Trophoblast cell (in vitro differentiated cells and primary cell): Measurements from ENCODE around the gene TNS3.

Source experiments
- DNase-seq, 2 donors: peaks; one replicate each; pipeline ENCODE4 v3.0.0-alpha.2; 2016
- H2AFZ ChIP-seq: 2 replicates; pipeline ENCODE4 v1.6.1; 2013; ENCODE audit warnings: low read length, moderate library complexity, mild to moderate bottlenecking; ENCODE audit not compliant: insufficient read depth, poor library complexity
- H2AK5ac ChIP-seq: 2 replicates; pipeline ENCODE4 v1.6.1; 2013; ENCODE audit warnings: mild to moderate bottlenecking, low read length
- H2BK120ac ChIP-seq: 2 replicates; pipeline ENCODE4 v1.6.1; 2013; ENCODE audit warnings: low read length, mild to moderate bottlenecking, moderate library complexity; ENCODE audit not compliant: insufficient read depth, poor library complexity
- H2BK12ac ChIP-seq: 2 replicates; pipeline ENCODE4 v1.6.1; 2013; ENCODE audit warnings: mild to moderate bottlenecking, low read length, moderate library complexity
- H2BK5ac ChIP-seq: 2 replicates; pipeline ENCODE4 v1.6.1; 2013; ENCODE audit warnings: low read length, low read depth, moderate library complexity, mild to moderate bottlenecking; ENCODE audit not compliant: poor library complexity
- H3K14ac ChIP-seq: 2 replicates; pipeline ENCODE4 v1.6.1; 2013; ENCODE audit warnings: mild to moderate bottlenecking, low read length
- H3K18ac ChIP-seq: 2 replicates; pipeline ENCODE4 v1.6.1; 2013; ENCODE audit warnings: mild to moderate bottlenecking, low read length
- H3K23ac ChIP-seq: 2 replicates; pipeline ENCODE4 v1.6.1; 2013; ENCODE audit warnings: low read length
- H3K27ac ChIP-seq: 2 replicates; pipeline ENCODE4 v1.5.1; 2013; ENCODE audit warnings: low read depth, mild to moderate bottlenecking, inconsistent platforms, low read length, moderate library complexity
- H3K27me3 ChIP-seq: 2 replicates; pipeline ENCODE4 v1.6.1; 2013; ENCODE audit warnings: inconsistent platforms, mild to moderate bottlenecking, low read length, moderate library complexity; ENCODE audit not compliant: insufficient read depth
- H3K36me3 ChIP-seq, 2 experiments: 1 replicate in 1 of 2; 2 replicates in 1 of 2; pipeline ENCODE4 v1.6.1; 2013; ENCODE audit warnings: low read length in 2 of 2, mild to moderate bottlenecking in 2 of 2, moderate library complexity in 1 of 2; ENCODE audit not compliant: insufficient read depth in 2 of 2, control insufficient read depth in 1 of 2
- H3K4ac ChIP-seq: 2 replicates; pipeline ENCODE4 v1.6.1; 2013; ENCODE audit warnings: low read depth, mild to moderate bottlenecking, low read length, moderate library complexity
- H3K4me1 ChIP-seq, 2 experiments: 1 replicate in 1 of 2; 2 replicates in 1 of 2; pipeline ENCODE4 v1.6.1; 2013; ENCODE audit warnings: low read length in 2 of 2, mild to moderate bottlenecking in 2 of 2, moderate library complexity in 1 of 2; ENCODE audit not compliant: insufficient read depth in 2 of 2, control insufficient read depth in 1 of 2
- H3K4me2 ChIP-seq: 2 replicates; pipeline ENCODE4 v1.6.1; 2013; ENCODE audit warnings: inconsistent platforms, mild to moderate bottlenecking, low read length, moderate library complexity
- H3K4me3 ChIP-seq: 2 replicates; pipeline ENCODE4 v1.5.1; 2013; ENCODE audit warnings: mild to moderate bottlenecking, low read depth, low read length, inconsistent platforms
- H3K79me1 ChIP-seq: one replicate; pipeline ENCODE4 v1.6.1; 2013; ENCODE audit warnings: low read length
- H3K79me2 ChIP-seq: 2 replicates; pipeline ENCODE4 v1.6.1; 2013; ENCODE audit warnings: low read length, mild to moderate bottlenecking; ENCODE audit not compliant: control insufficient read depth, insufficient read depth, poor library complexity
- H3K9ac ChIP-seq: 2 replicates; pipeline ENCODE4 v1.6.1; 2013; ENCODE audit warnings: mild to moderate bottlenecking, low read length
- H3K9me3 ChIP-seq: 2 replicates; pipeline ENCODE4 v1.6.1; 2013; ENCODE audit warnings: low read depth, mild to moderate bottlenecking, control low read depth, inconsistent platforms, low read length; ENCODE audit not compliant: insufficient read depth
- H4K12ac ChIP-seq: 2 replicates; pipeline ENCODE4 v1.6.1; 2013; ENCODE audit warnings: low read depth, mild to moderate bottlenecking, low read length, moderate library complexity
- H4K8ac ChIP-seq: 2 replicates; pipeline ENCODE4 v1.6.1; 2013; ENCODE audit warnings: low read depth, mild to moderate bottlenecking, low read length, moderate library complexity
- H4K91ac ChIP-seq: one replicate; pipeline ENCODE4 v1.6.1; 2013; ENCODE audit warnings: low read depth, mild to moderate bottlenecking, low read length, moderate library complexity
- WGBS: extraction: QIAGEN DNeasy Blood & Tissue Kit; methylation state at CpG from one replicate; pipeline ENCODE4 v1.1.7; 2013; ENCODE audit warnings: missing lambda C conversion rate; ENCODE audit not compliant: insufficient read length, insufficient coverage; ENCODE audit errors: extremely low coverage; 5-methylcytosine and 5-hydroxymethylcytosine counted together

TNS3 gene

GRCh38 chr7:47351233-47352154 lies 230.4 kb downstream of the TNS3 start:
- no peak overlapping the region for H3K18ac ChIP-seq
- no peak overlapping the region for H3K14ac ChIP-seq
- H3K4me1 ChIP-seq: no peaks in the 10 kb centered on the region
- peaks cover 4% of the 10 kb centered on the region for H3K9me3 ChIP-seq
- 100% methylated on average over 1 of the region's 20 CpGs for WGBS
- H3K4me2 ChIP-seq: no peak overlapping the region
- H3K4ac ChIP-seq: no peak overlapping the region
- no peak overlapping the region for H2BK5ac ChIP-seq
- no peak for DNase-seq
- H4K91ac ChIP-seq: no peak overlapping the region
- H4K8ac ChIP-seq: no peak overlapping the region
- H4K12ac ChIP-seq: no peak overlapping the region
- H3K27ac ChIP-seq: no peak overlapping the region
- H3K36me3 ChIP-seq: peaks cover 59 to 76% of the 10 kb centered on the region in 2 experiments
- no peak overlapping the region for H3K9ac ChIP-seq
- H2AK5ac ChIP-seq: no peak overlapping the region
- no peak overlapping the region for H2BK120ac ChIP-seq
- no peaks in the 10 kb centered on the region for H3K79me1 ChIP-seq
- H3K4me3 ChIP-seq: no peak overlapping the region
- H3K23ac ChIP-seq: no peak overlapping the region
- H2BK12ac ChIP-seq: no peak overlapping the region
- no peaks in the 10 kb centered on the region for H3K27me3 ChIP-seq
- no peak overlapping the region for H2AFZ ChIP-seq
- peaks cover 1% of the 10 kb centered on the region for H3K79me2 ChIP-seq

- Histone ChIP-seq H2BK5ac (no peak overlapping the region), H3K79me1 (no peaks in the 10 kb centered on the region), H2BK12ac (no peak overlapping the region), H3K9me3 (peaks cover 8% of the 10 kb centered on the region), H3K4me3 (no peak overlapping the region), H4K8ac (no peak overlapping the region), H3K23ac (no peak overlapping the region), H3K27me3 (no peaks in the 10 kb centered on the region), H4K91ac (no peak overlapping the region), H2BK120ac (no peak overlapping the region), H2AFZ (no peak overlapping the region), H3K36me3 (peaks cover 65 to 78% of the 10 kb centered on the region in 2 experiments), H3K4me1 (no peaks in the 10 kb centered on the region), H3K4me2 (no peak overlapping the region), H3K14ac (no peak overlapping the region), H3K4ac (no peak overlapping the region), H3K79me2 (peaks cover 1% of the 10 kb centered on the region), H3K18ac (no peak overlapping the region), H3K9ac (no peak overlapping the region), H2AK5ac (no peak overlapping the region), H3K27ac (no peak overlapping the region), H4K12ac (no peak overlapping the region)
- WGBS: no CpG with 5 or more reads among the region's 5 CpGs
- no peak for DNase-seq
Measured at GRCh38 chr7:47350425-47350824, 231.5 kb downstream of the TNS3 start.

- H3K4me1 ChIP-seq: no peaks in the 10 kb centered on the region
- no peak overlapping the region for H3K4me2 ChIP-seq
- no peak overlapping the region for H4K8ac ChIP-seq
- H3K18ac ChIP-seq: no peak overlapping the region
- no peak overlapping the region for H3K4me3 ChIP-seq
- no peak overlapping the region for H3K14ac ChIP-seq
- no peak overlapping the region for H2AFZ ChIP-seq
- no peak overlapping the region for H3K4ac ChIP-seq
- no peaks in the 10 kb centered on the region for H3K79me1 ChIP-seq
- H4K91ac ChIP-seq: no peak overlapping the region
- H2AK5ac ChIP-seq: no peak overlapping the region
- no peak overlapping the region for H4K12ac ChIP-seq
- H3K79me2 ChIP-seq: peaks cover 1% of the 10 kb centered on the region
- no peak overlapping the region for H2BK5ac ChIP-seq
- H3K27me3 ChIP-seq: no peaks in the 10 kb centered on the region
- H2BK12ac ChIP-seq: no peak overlapping the region
- peaks cover 4% of the 10 kb centered on the region for H3K9me3 ChIP-seq
- DNase-seq: no peak
- no peak overlapping the region for H3K9ac ChIP-seq
- H3K23ac ChIP-seq: no peak overlapping the region
- no peak overlapping the region for H3K27ac ChIP-seq
- H2BK120ac ChIP-seq: no peak overlapping the region
- peaks cover 63 to 77% of the 10 kb centered on the region in 2 experiments for H3K36me3 ChIP-seq
- no CpG with 5 or more reads among the region's 7 CpGs for WGBS
Measured at GRCh38 chr7:47349401-47349800, 232.5 kb downstream of the TNS3 start.

- H3K27ac ChIP-seq: no peak overlapping the region
- no peaks in the 10 kb centered on the region for H3K27me3 ChIP-seq
- peaks cover 4% of the 10 kb centered on the region for H3K9me3 ChIP-seq
- no peak overlapping the region for H3K14ac ChIP-seq
- H3K79me1 ChIP-seq: no peaks in the 10 kb centered on the region
- H3K36me3 ChIP-seq: peaks cover 66 to 83% of the 10 kb centered on the region in 2 experiments
- no peak overlapping the region for H2BK5ac ChIP-seq
- peaks cover 1% of the 10 kb centered on the region for H3K79me2 ChIP-seq
- H3K9ac ChIP-seq: no peak overlapping the region
- H4K8ac ChIP-seq: no peak overlapping the region
- H3K4me1 ChIP-seq: no peaks in the 10 kb centered on the region
- H2BK120ac ChIP-seq: no peak overlapping the region
- no peak overlapping the region for H4K91ac ChIP-seq
- no peak overlapping the region for H3K18ac ChIP-seq
- no peak overlapping the region for H3K23ac ChIP-seq
- no peak overlapping the region for H3K4ac ChIP-seq
- DNase-seq: no peak
- H2AFZ ChIP-seq: no peak overlapping the region
- H3K4me2 ChIP-seq: no peak overlapping the region
- no CpG with 5 or more reads among the region's 6 CpGs for WGBS
- no peak overlapping the region for H4K12ac ChIP-seq
- H2AK5ac ChIP-seq: no peak overlapping the region
- H3K4me3 ChIP-seq: no peak overlapping the region
- H2BK12ac ChIP-seq: no peak overlapping the region
Measured at GRCh38 chr7:47347816-47348385, 234.0 kb downstream of the TNS3 start.
